ENCODE data around the gene TMC2. TPM values are rescaled to one million over a fixed set of nuclear protein-coding genes. Genes with fewer than 3 reads are reported as not detected.

TMC2 gene
- total and polyA plus RNA-seq, 8 donors = 0.02 to 0.19 (median 0.09) TPM; not detected in 3

- DNase-seq (no peak), ATAC-seq (no peak), FAIRE-seq (no peak)
- 43 to 51% methylated on average over 5 of the region's 5 CpGs for WGBS, 2 donors
- H3K36me3 ChIP-seq = no peaks in the 10 kb centered on the region
- no peak overlapping the region for H3K27ac ChIP-seq
- peaks cover 0 to 3% (median 3%) of the 10 kb centered on the region in 3 donors for H3K4me1 ChIP-seq
- H3K27me3 ChIP-seq = peaks cover 0 to 28% (median 3%) of the 10 kb centered on the region in 4 donors
- intact Hi-C loops (cut with DNase I) = no loop called here
- TF ChIP-seq CTCF (IDR thresholded peaks at IDR 0.05) = no peak
- H3K9me3 ChIP-seq = no peaks in the 10 kb centered on the region
- H3K4me3 ChIP-seq = no peak overlapping the region
Measured at GRCh38 chr20:2559651-2560050, 23.3 kb downstream of the TMC2 start.

GRCh38 chr20:2563116-2563515 is 26.7 kb downstream of the TMC2 start:
- Histone ChIP-seq H3K9me3 (no peaks in the 10 kb centered on the region), H3K27me3 (peaks cover 0 to 15% (median 3%) of the 10 kb centered on the region in 4 donors), H3K4me3 (no peak overlapping the region), H3K27ac (no peak overlapping the region), H3K36me3 (no peaks in the 10 kb centered on the region), H3K4me1 (peaks cover 0 to 3% (median 3%) of the 10 kb centered on the region in 3 donors)
- TF ChIP-seq CTCF (IDR thresholded peaks at IDR 0.05) = no peak
- ATAC-seq (no peak), FAIRE-seq (no peak), DNase-seq (no peak)
- intact Hi-C loops (cut with DNase I) = no loop called here
- 59 to 67% methylated on average over 8 of the region's 8 CpGs for WGBS, 2 donors

GRCh38 chr20:2564406-2564805 is 28.0 kb downstream of the TMC2 start:
- FAIRE-seq (no peak), DNase-seq (no peak), ATAC-seq (no peak)
- H3K4me3 ChIP-seq = no peak overlapping the region
- no peaks in the 10 kb centered on the region for H3K9me3 ChIP-seq
- peaks cover 0 to 10% (median 3%) of the 10 kb centered on the region in 4 donors for H3K27me3 ChIP-seq
- 77 to 82% methylated on average over 4 of the region's 4 CpGs for WGBS, 2 donors
- H3K4me1 ChIP-seq = no peaks in the 10 kb centered on the region
- no peaks in the 10 kb centered on the region for H3K36me3 ChIP-seq
- intact Hi-C loops (cut with DNase I) = no loop called here
- TF ChIP-seq CTCF (IDR thresholded peaks at IDR 0.05) = no peak
- H3K27ac ChIP-seq = no peak overlapping the region

- no peaks in the 10 kb centered on the region for H3K9me3 ChIP-seq
- H3K27ac ChIP-seq = no peak overlapping the region
- 6 to 12% methylated on average over 1 of the region's 1 CpG for WGBS, 2 donors
- intact Hi-C loops (cut with DNase I) = no loop called here
- FAIRE-seq (no peak), DNase-seq (no peak), ATAC-seq (no peak)
- no peak overlapping the region for H3K4me3 ChIP-seq
- no peaks in the 10 kb centered on the region for H3K36me3 ChIP-seq
- no peak for TF ChIP-seq CTCF (IDR thresholded peaks at IDR 0.05)
- H3K27me3 ChIP-seq = no peaks in the 10 kb centered on the region
- H3K4me1 ChIP-seq = peaks cover 0 to 7% (median 3%) of the 10 kb centered on the region in 3 donors
Measured at GRCh38 chr20:2575682-2576081, 39.3 kb downstream of the TMC2 start.

- DNase-seq = no peak
- peaks cover 0 to 7% (median 3%) of the 10 kb centered on the region in 3 donors for H3K4me1 ChIP-seq
- 68 to 69% methylated on average over 5 of the region's 5 CpGs for WGBS, 2 donors
- FAIRE-seq = no peak
- no peak for TF ChIP-seq CTCF (IDR thresholded peaks at IDR 0.05)
- H3K9me3 ChIP-seq = no peaks in the 10 kb centered on the region
- H3K36me3 ChIP-seq = no peaks in the 10 kb centered on the region
- H3K4me3 ChIP-seq = no peak overlapping the region
- H3K27ac ChIP-seq = no peak overlapping the region
- no peak for ATAC-seq
- no peaks in the 10 kb centered on the region for H3K27me3 ChIP-seq
- intact Hi-C loops (cut with DNase I) = no loop called here
Measured at GRCh38 chr20:2576317-2576727, 39.9 kb downstream of the TMC2 start.

Measured in pancreas (tissue), 10 donors.